ENCODE results near the gene P3H1. TPM values are rescaled to one million over a fixed set of nuclear protein-coding genes. Genes with fewer than 3 reads are reported as not detected.
A peak's percentile ranks its signal among the peaks of the same experiment; 100 is the strongest.

The P3H1 gene
- total RNA-seq, 1 experiment from 2014 or later, result 47.1 TPM

DNA sequence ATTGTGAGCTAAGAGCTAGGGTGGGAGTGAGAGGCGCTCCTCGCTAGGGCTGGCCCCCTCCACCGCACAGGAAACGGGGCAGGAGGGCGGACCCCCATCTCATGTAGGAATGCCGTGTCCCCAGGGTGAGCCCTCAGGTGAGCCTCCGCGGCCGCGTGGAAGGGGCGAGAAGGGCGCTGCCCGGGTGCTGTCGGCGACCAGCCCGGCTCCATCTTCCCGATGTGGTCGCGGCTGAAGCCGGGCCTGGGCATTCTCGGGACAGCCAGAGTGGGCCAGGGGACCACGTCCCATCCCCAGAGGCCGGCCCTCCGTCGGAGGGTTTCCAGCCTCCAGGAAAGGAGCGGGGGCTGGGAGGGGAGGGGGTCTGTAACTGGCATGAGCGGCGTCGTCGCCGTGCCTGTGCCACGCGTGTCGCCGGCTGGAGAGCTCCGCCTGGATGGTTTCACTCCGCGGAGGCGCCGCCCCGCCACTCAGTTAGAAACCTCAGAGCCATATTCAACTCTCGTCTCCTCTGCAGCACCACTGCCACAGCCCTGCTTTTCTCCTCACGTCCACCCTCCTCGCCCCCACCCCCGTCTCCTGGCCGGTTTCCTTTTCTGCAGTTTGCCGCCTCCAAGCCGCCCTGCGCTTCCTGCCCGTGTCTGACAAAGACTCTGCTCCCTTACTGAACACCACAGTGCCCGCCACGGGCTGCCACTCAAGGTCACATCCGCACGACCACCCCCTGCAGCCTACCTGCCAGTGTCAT lies 18.3 kb upstream of the P3H1 start, which contains the start of gene TMEM269:
Gene TMEM269 (plus strand): TSS at position 46 of the 748 bp plus-strand sequence. CDS start 4,903 bp downstream, outside the sequence.
- no peak for DNase-seq
- TF ChIP-seq, protein P1, sequence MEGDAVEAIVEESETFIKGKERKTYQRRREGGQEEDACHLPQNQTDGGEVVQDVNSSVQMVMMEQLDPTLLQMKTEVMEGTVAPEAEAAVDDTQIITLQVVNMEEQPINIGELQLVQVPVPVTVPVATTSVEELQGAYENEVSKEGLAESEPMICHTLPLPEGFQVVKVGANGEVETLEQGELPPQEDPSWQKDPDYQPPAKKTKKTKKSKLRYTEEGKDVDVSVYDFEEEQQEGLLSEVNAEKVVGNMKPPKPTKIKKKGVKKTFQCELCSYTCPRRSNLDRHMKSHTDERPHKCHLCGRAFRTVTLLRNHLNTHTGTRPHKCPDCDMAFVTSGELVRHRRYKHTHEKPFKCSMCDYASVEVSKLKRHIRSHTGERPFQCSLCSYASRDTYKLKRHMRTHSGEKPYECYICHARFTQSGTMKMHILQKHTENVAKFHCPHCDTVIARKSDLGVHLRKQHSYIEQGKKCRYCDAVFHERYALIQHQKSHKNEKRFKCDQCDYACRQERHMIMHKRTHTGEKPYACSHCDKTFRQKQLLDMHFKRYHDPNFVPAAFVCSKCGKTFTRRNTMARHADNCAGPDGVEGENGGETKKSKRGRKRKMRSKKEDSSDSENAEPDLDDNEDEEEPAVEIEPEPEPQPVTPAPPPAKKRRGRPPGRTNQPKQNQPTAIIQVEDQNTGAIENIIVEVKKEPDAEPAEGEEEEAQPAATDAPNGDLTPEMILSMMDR (conservative IDR thresholded peaks at IDR 0.05), result no peak

More for the DNA sequence above, 18.3 kb upstream of the P3H1 start, which contains the start of gene TMEM269:
- H3K23me2 ChIP-seq (ENCODE audit: insufficient read length, low read depth, low read length, poor library complexity, severe bottlenecking), result no peaks in the 10 kb centered on the region
- no peaks in the 10 kb centered on the region for H4K20me1 ChIP-seq (ENCODE audit: control insufficient read depth, insufficient read depth, insufficient read length)
- no peak within 1 kb of the TSS for H3K18ac ChIP-seq (ENCODE audit: insufficient read length, low read depth, low read length)
- no peak within 1 kb of the TSS for H3T11ph ChIP-seq (ENCODE audit: low read length)
- H3K9me3 ChIP-seq (ENCODE audit: control insufficient read depth, low read depth, low read length), result no peaks in the 10 kb centered on the region
- H3K4ac ChIP-seq (ENCODE audit: low read depth, low read length), result no peak within 1 kb of the TSS
- no CpG with 5 or more reads among the region's 54 CpGs for WGBS (ENCODE audit: extremely low coverage, insufficient read length, low lambda C conversion rate)
- H3K23ac ChIP-seq (ENCODE audit: insufficient read length, low read depth, low read length), result no peak within 1 kb of the TSS
- no peak within 1 kb of the TSS for H2BK15ac ChIP-seq (ENCODE audit: low read depth, low read length)
- H4K91ac ChIP-seq (ENCODE audit: insufficient read length, low read depth, low read length), result no peak within 1 kb of the TSS
- no peak within 1 kb of the TSS for H2BK5ac ChIP-seq (ENCODE audit: insufficient read length, low read length)
- no peaks in the 10 kb centered on the region for H3K79me2 ChIP-seq (ENCODE audit: insufficient read depth, low read length)
- Mint-ChIP-seq H3K27ac (peak within 1 kb of the TSS; percentile 20 to 85 (median 26); a peak in 5 of 7 replicates), H3K4me1 (peaks cover 10% of the 10 kb centered on the region in 2 experiments), H3K9me3 (no peaks in the 10 kb centered on the region), H3K36me3 (ENCODE audit: insufficient read depth in 1 of 3, low read depth in 3 of 3) (peaks cover 11 to 35% (median 21%) of the 10 kb centered on the region in 3 experiments), H3K4me3 (no peak within 1 kb of the TSS; a peak in 1 of 5 replicates), H3K27me3 (ENCODE audit: low read depth) (no peaks in the 10 kb centered on the region; the same call in 1 of the 2 replicates)
- H3K4me1 ChIP-seq (ENCODE audit: insufficient read depth, low read length), result no peaks in the 10 kb centered on the region
- H3K27me3 ChIP-seq (ENCODE audit: insufficient read depth, low read length), result no peaks in the 10 kb centered on the region
- no peak within 1 kb of the TSS for H3K4me2 ChIP-seq (ENCODE audit: insufficient read depth, insufficient read length, low read length)
- no peak within 1 kb of the TSS for H2BK12ac ChIP-seq (ENCODE audit: insufficient read length, low read depth, low read length)
- no peak within 1 kb of the TSS for H3K56ac ChIP-seq (ENCODE audit: insufficient read length, low read depth, low read length)
- no peak within 1 kb of the TSS for H4K8ac ChIP-seq (replicated peaks; ENCODE audit: insufficient read length, low read depth, low read length)
- peak within 1 kb of the TSS; percentile 67; the same call in 1 of the 2 replicates for H3K14ac ChIP-seq (ENCODE audit: insufficient read depth, low read length)
- H3K79me1 ChIP-seq (ENCODE audit: insufficient read depth, low read depth, low read length, poor library complexity, severe bottlenecking), result no peaks in the 10 kb centered on the region
- H2AK5ac ChIP-seq (ENCODE audit: insufficient read length, low read length), result no peak within 1 kb of the TSS
- no peak within 1 kb of the TSS for H3K27ac ChIP-seq (ENCODE audit: insufficient read length, low read depth, low read length)
- no peak within 1 kb of the TSS for H2AFZ ChIP-seq (ENCODE audit: low read length)
- no peak within 1 kb of the TSS for H2BK120ac ChIP-seq (ENCODE audit: low read depth, low read length, poor library complexity, severe bottlenecking)
- H4K5ac ChIP-seq (ENCODE audit: insufficient read length, low read depth, low read length), result no peak within 1 kb of the TSS
- H2BK20ac ChIP-seq (ENCODE audit: low read depth, low read length, poor library complexity, severe bottlenecking), result no peak within 1 kb of the TSS
- H3K9ac ChIP-seq (ENCODE audit: extremely low read depth, insufficient read length, low read length), result no peak within 1 kb of the TSS

Data from H9 (cell line).